SK-N-SH (cell line): ENCODE measurements around the gene DEPDC7.

Experiments used
- CHD2 ChIP-seq: fragments of 150-350 bp; IDR thresholded peaks from 2 replicates; pipeline ENCODE4 v1.6.1; 2018; ENCODE audit warnings: low read length; ENCODE audit not compliant: partially characterized antibody
- CTCF ChIP-seq: fragments of 200-600 bp; sonication (generic); IDR thresholded peaks from 2 replicates; pipeline ENCODE4 v1.6.1; 2017; ENCODE audit warnings: antibody characterized with exemption, mild to moderate bottlenecking, moderate library complexity
- EP300 ChIP-seq, 2 experiments: IDR thresholded peaks; 2 replicates each; pipeline versions ENCODE4 v1.4.0 to v1.6.1; 2012; ENCODE audit warnings: borderline replicate concordance in 1 of 2, low read depth in 1 of 2, low read length in 1 of 2
- EZH2phosphoT487 ChIP-seq: fragments of 200-600 bp; sonication (generic); IDR thresholded peaks from 2 replicates; pipeline ENCODE4 v1.6.1; 2017; ENCODE audit warnings: low read depth, mixed run types, mild to moderate bottlenecking, antibody characterized with exemption, moderate library complexity, borderline replicate concordance
- FOSL2 ChIP-seq: IDR thresholded peaks from 2 replicates; pipeline ENCODE4 v1.4.0; 2012; ENCODE audit warnings: low read depth, mild to moderate bottlenecking, moderate library complexity, borderline replicate concordance
- FOXJ3 ChIP-seq: sonication (generic); formaldehyde crosslinking; IDR thresholded peaks from 2 replicates; pipeline ENCODE4 v1.5.1; 2020; ENCODE audit warnings: mild to moderate bottlenecking, missing genetic modification reagents
- PBX3 ChIP-seq: IDR thresholded peaks from 2 replicates; pipeline ENCODE4; 2012
- POLR2AphosphoS5 ChIP-seq: IDR thresholded peaks from 2 replicates; pipeline ENCODE4 v1.6.1; 2012; ENCODE audit warnings: low read depth, low read length
- RCOR1 ChIP-seq: fragments of 150-350 bp; IDR thresholded peaks from 2 replicates; pipeline ENCODE4 v1.6.1; 2017; ENCODE audit warnings: antibody characterized with exemption, low read length
- USF1 ChIP-seq: IDR thresholded peaks from 2 replicates; pipeline ENCODE4 v1.4.0; 2012; ENCODE audit warnings: low read depth, borderline replicate concordance
- YY1 ChIP-seq: IDR thresholded peaks from 2 replicates; pipeline ENCODE4 v1.4.0; 2012; ENCODE audit warnings: low read depth, mild to moderate bottlenecking

GRCh38 chr11:33015621-33016551, at the start of gene DEPDC7:
- TF ChIP-seq POLR2AphosphoS5: peak; percentile 57
- TF ChIP-seq FOSL2: no peak
- TF ChIP-seq PBX3: peak; percentile 55
- no peak for TF ChIP-seq CTCF
- TF ChIP-seq USF1: peak; percentile 95
- TF ChIP-seq CHD2: peak; percentile 46
- TF ChIP-seq FOXJ3 (CRISPR knock-in tag): no peak
- no peak for TF ChIP-seq RCOR1
- TF ChIP-seq EZH2phosphoT487: no peak
- no peak for TF ChIP-seq YY1
- no peak for TF ChIP-seq EP300 (IDR thresholded peaks at IDR 0.05; ENCODE audit: borderline replicate concordance in 1 of 2, low read depth in 1 of 2, low read length in 1 of 2)
